Endothelial cell (in vitro differentiated cells): ENCODE data around the gene CCDC13. TPM values are rescaled to one million over a fixed set of nuclear protein-coding genes. Genes with fewer than 3 reads are reported as not detected.

Experiments used
- DNase-seq: peaks from one replicate; pipeline ENCODE4 v3.0.0; 2021; ENCODE audit warnings: low spot score
- H3K27ac Mint-ChIP-seq: one replicate; pipeline ENCODE4 v1.8.0; 2021; ENCODE audit warnings: mixed read lengths, inconsistent platforms; ENCODE audit not compliant: unreplicated experiment
- H3K27me3 Mint-ChIP-seq: one replicate; pipeline ENCODE4 v1.8.0; 2021; ENCODE audit warnings: mild to moderate bottlenecking, moderate library complexity, mixed read lengths, inconsistent platforms; ENCODE audit not compliant: unreplicated experiment
- H3K36me3 Mint-ChIP-seq: one replicate; pipeline ENCODE4 v1.8.0; 2021; ENCODE audit warnings: mild to moderate bottlenecking, low read depth, mixed read lengths, inconsistent platforms; ENCODE audit not compliant: unreplicated experiment
- H3K4me1 Mint-ChIP-seq: one replicate; pipeline ENCODE4 v1.8.0; 2021; ENCODE audit warnings: mild to moderate bottlenecking, mixed read lengths, inconsistent platforms; ENCODE audit not compliant: unreplicated experiment
- H3K4me3 Mint-ChIP-seq: one replicate; pipeline ENCODE4 v1.8.0; 2021; ENCODE audit warnings: mild to moderate bottlenecking, mixed read lengths, inconsistent platforms; ENCODE audit not compliant: unreplicated experiment
- H3K9me3 Mint-ChIP-seq: one replicate; pipeline ENCODE4 v1.8.0; 2021; ENCODE audit warnings: mixed read lengths, inconsistent platforms; ENCODE audit not compliant: unreplicated experiment
- CTCF ChIP-seq: fragments of 200-600 bp; sonication (generic); IDR thresholded peaks from one replicate; pipeline ENCODE4 v1.5.0; 2021; ENCODE audit warnings: antibody characterized with exemption; ENCODE audit not compliant: unreplicated experiment
- total RNA-seq: library from RNA; stranded (reverse); fragmentation: NEBNext Ultra II Directional; extraction: Animal tissue kit (Norgen Biotek cat#: 25700); gene quantifications from one replicate; pipeline ENCODE4 v1.2.1, GENCODE V29; 2021; ENCODE audit not compliant: unreplicated experiment

CCDC13 gene
- total RNA-seq, 1 donor from 2014 or later, result 0.41 TPM

- peaks cover 4% of the 10 kb centered on the region for H3K27me3 Mint-ChIP-seq
- H3K36me3 Mint-ChIP-seq, result no peaks in the 10 kb centered on the region
- no peak for TF ChIP-seq CTCF
Observed at GRCh38 chr3:42769477-42770131, 3.4 kb downstream of the CCDC13 start.

GRCh38 chr3:42764561-42765295 lies 8.3 kb downstream of the CCDC13 start:
- H3K36me3 Mint-ChIP-seq, result no peaks in the 10 kb centered on the region
- TF ChIP-seq CTCF, result no peak
- H3K9me3 Mint-ChIP-seq, result no peaks in the 10 kb centered on the region
- H3K27me3 Mint-ChIP-seq, result peaks cover 3% of the 10 kb centered on the region
- no peak overlapping the region for H3K27ac Mint-ChIP-seq
- H3K4me3 Mint-ChIP-seq, result no peak overlapping the region
- no peak for DNase-seq
- H3K4me1 Mint-ChIP-seq, result no peaks in the 10 kb centered on the region

More at GRCh38 chr3:42769477-42770131, 3.4 kb downstream of the CCDC13 start:
- Mint-ChIP-seq H3K9me3 (no peaks in the 10 kb centered on the region), H3K4me1 (peaks cover 4% of the 10 kb centered on the region), H3K27ac (no peak overlapping the region), H3K4me3 (no peak overlapping the region)
- no peak for DNase-seq

- TF ChIP-seq CTCF, result no peak
- Mint-ChIP-seq H3K27me3 (peaks cover 3% of the 10 kb centered on the region), H3K9me3 (no peaks in the 10 kb centered on the region), H3K36me3 (no peaks in the 10 kb centered on the region), H3K4me1 (no peaks in the 10 kb centered on the region), H3K27ac (no peak overlapping the region), H3K4me3 (no peak overlapping the region)
- no peak for DNase-seq
Observed at GRCh38 chr3:42764115-42764514, 8.9 kb downstream of the CCDC13 start.

- Mint-ChIP-seq H3K4me1 (no peaks in the 10 kb centered on the region), H3K9me3 (no peaks in the 10 kb centered on the region), H3K36me3 (no peaks in the 10 kb centered on the region), H3K27ac (no peak overlapping the region), H3K27me3 (peaks cover 3% of the 10 kb centered on the region), H3K4me3 (no peak overlapping the region)
- no peak for DNase-seq
- TF ChIP-seq CTCF, result no peak
Observed at GRCh38 chr3:42763021-42763420, 10.0 kb downstream of the CCDC13 start.
